Stomach (tissue), 9 donors: ENCODE data around the gene LIG3. TPM values are rescaled to one million over a fixed set of nuclear protein-coding genes. Genes with fewer than 3 reads are reported as not detected.

Experiments
- DNase-seq, 2 donors: peaks; one replicate each; pipeline versions ENCODE4 v3.0.0 to v3.0.0-alpha.2; 2013 to 2019
- H3K27ac ChIP-seq, 5 donors: fragments of 200-600 bp in 4 of 5; sonication (generic) in 4 of 5; one replicate each; pipeline ENCODE4 v1.5.1; 2013 to 2019; ENCODE audit warnings: mild to moderate bottlenecking in 1 of 5, moderate library complexity in 1 of 5
- H3K27me3 ChIP-seq, 3 donors: fragments of 200-600 bp; sonication (generic); one replicate each; pipeline ENCODE4 v1.5.1; 2017 to 2019; ENCODE audit warnings: mixed run types in 1 of 3
- H3K36me3 ChIP-seq, 4 donors: fragments of 200-600 bp; sonication (generic); 1 replicate in 3 of 4; 2 replicates in 1 of 4; pipeline ENCODE4 v1.5.1; 2016 to 2019
- H3K4me1 ChIP-seq, 4 donors: fragments of 200-600 bp; sonication (generic); one replicate each; pipeline ENCODE4 v1.5.1; 2016 to 2019
- H3K4me3 ChIP-seq, 4 donors: fragments of 200-600 bp; sonication (generic) in 3 of 4; one replicate each; pipeline ENCODE4 v1.5.1; 2016 to 2019; ENCODE audit warnings: mild to moderate bottlenecking in 1 of 4
- H3K9me3 ChIP-seq, 4 donors: fragments of 200-600 bp; sonication (generic); one replicate each; pipeline ENCODE4 v1.5.1; 2016 to 2019
- EP300 ChIP-seq: sonication (generic); formaldehyde crosslinking; IDR thresholded peaks from one replicate; pipeline ENCODE4 v1.6.1; 2017; ENCODE audit warnings: antibody characterized with exemption
- POLR2A ChIP-seq, 4 donors: fragments of 450-650 bp; IDR thresholded peaks; one replicate each; pipeline ENCODE4 v1.6.1; 2016; ENCODE audit warnings: antibody characterized with exemption in 4 of 4, control low read depth in 2 of 4, mild to moderate bottlenecking in 1 of 4, moderate library complexity in 1 of 4
- POLR2AphosphoS5 ChIP-seq, 3 donors: sonication (generic); formaldehyde crosslinking; IDR thresholded peaks; one replicate each; pipeline ENCODE4 v1.6.1; 2016; ENCODE audit warnings: antibody characterized with exemption in 3 of 3
- WGBS, 5 donors: extraction: QIAGEN DNeasy Blood & Tissue Kit in 3 of 5; methylation state at CpG; one replicate each; pipeline versions ENCODE4 v1.1.5 to v1.1.7; 2013 to 2018; 5-methylcytosine and 5-hydroxymethylcytosine counted together
- intact Hi-C: fragments of 100-400 bp; cut with DNase I; formaldehyde crosslinking; loops from one replicate; pipeline ENCODE4 v1.15.1; 2023; ENCODE audit warnings: low total_unique reads
- polyA plus RNA-seq, 3 donors: library from polyadenylated mRNA; stranded (reverse); fragments of 200-250 nt; gene quantifications; one replicate each; pipeline ENCODE4 v1.2.3, GENCODE V29; 2013
- total RNA-seq, 5 donors: library from RNA; depleted of rRNA; stranded (reverse); fragments of >200 nt; gene quantifications; one replicate each; pipeline versions ENCODE4 v1.1.0 to v1.2.3, GENCODE V29; 2014 to 2016
- TF ChIP-seq, protein P1 (sequence below), 7 experiments: fragments of 450-650 bp in 4 of 7; fragments of 200-600 bp in 3 of 7; sonication (generic) in 3 of 7; IDR thresholded peaks; one replicate each; pipeline ENCODE4 v1.5.1; 2016 to 2019; ENCODE audit warnings: antibody characterized with exemption in 7 of 7, control low read depth in 2 of 7, mild to moderate bottlenecking in 1 of 7
- donor health status: healthy with polysubstance abuse.
- donor health status: Bipolar disorder and iron deficiency.
- donor health status: healthy.

Gene LIG3
- total and polyA plus RNA-seq, 8 donors = 4.7 to 212 (median 26.9) TPM

GRCh38 chr17:35006961-35007360 lies 26.6 kb downstream of the LIG3 start:
- no peak for TF ChIP-seq EP300
- TF ChIP-seq POLR2AphosphoS5 (IDR thresholded peaks at IDR 0.05) = no peak
- TF ChIP-seq POLR2A (IDR thresholded peaks at IDR 0.05) = no peak
- TF ChIP-seq, protein P1, sequence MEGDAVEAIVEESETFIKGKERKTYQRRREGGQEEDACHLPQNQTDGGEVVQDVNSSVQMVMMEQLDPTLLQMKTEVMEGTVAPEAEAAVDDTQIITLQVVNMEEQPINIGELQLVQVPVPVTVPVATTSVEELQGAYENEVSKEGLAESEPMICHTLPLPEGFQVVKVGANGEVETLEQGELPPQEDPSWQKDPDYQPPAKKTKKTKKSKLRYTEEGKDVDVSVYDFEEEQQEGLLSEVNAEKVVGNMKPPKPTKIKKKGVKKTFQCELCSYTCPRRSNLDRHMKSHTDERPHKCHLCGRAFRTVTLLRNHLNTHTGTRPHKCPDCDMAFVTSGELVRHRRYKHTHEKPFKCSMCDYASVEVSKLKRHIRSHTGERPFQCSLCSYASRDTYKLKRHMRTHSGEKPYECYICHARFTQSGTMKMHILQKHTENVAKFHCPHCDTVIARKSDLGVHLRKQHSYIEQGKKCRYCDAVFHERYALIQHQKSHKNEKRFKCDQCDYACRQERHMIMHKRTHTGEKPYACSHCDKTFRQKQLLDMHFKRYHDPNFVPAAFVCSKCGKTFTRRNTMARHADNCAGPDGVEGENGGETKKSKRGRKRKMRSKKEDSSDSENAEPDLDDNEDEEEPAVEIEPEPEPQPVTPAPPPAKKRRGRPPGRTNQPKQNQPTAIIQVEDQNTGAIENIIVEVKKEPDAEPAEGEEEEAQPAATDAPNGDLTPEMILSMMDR (IDR thresholded peaks at IDR 0.05) = no peak
- Histone ChIP-seq H3K9me3 (no peaks in the 10 kb centered on the region), H3K4me1 (peaks cover 4 to 18% (median 12%) of the 10 kb centered on the region in 4 donors), H3K27ac (no peak overlapping the region), H3K27me3 (no peaks in the 10 kb centered on the region), H3K36me3 (peaks cover 18 to 96% (median 89%) of the 10 kb centered on the region in 4 donors), H3K4me3 (no peak overlapping the region)
- intact Hi-C loops = loop anchor here (10.0 kb wide), 1 partner anchor 88 kb away; no protein-coding TSS in a partner anchor
- WGBS, 5 donors = 35 to 95% (median 87%) methylated on average over 1 of the region's 1 CpG
- DNase-seq = no peak

DNA sequence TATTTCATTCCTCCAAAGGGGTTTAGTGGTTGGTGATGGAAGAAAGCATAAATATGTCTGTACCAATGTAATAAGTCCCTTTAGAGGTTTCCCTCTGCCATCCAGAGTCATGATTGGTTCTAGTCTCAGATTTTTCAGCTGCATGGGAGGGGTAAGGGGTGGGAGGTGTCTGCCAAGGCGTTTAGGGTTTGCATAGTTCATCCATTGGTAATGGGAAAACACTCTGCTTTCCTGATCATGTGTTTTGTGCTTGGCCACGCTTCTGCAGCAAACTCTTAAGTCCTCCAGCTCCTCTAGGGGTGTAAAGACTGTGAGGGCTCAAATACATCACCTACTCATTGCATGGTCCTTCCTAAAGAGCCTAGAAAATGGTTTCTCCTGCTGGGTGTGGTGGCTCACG lies 29.8 kb downstream of the LIG3 start:
- Histone ChIP-seq H3K4me3 (no peak overlapping the region), H3K4me1 (no peaks in the 10 kb centered on the region), H3K27ac (no peak overlapping the region), H3K36me3 (peaks cover 26 to 94% (median 80%) of the 10 kb centered on the region in 4 donors), H3K27me3 (no peaks in the 10 kb centered on the region), H3K9me3 (no peaks in the 10 kb centered on the region)
- TF ChIP-seq EP300 = no peak
- no peak for TF ChIP-seq POLR2A (IDR thresholded peaks at IDR 0.05)
- TF ChIP-seq, protein P1 (IDR thresholded peaks at IDR 0.05) = no peak
- no peak for TF ChIP-seq POLR2AphosphoS5 (IDR thresholded peaks at IDR 0.05)
- WGBS, 5 donors = 74 to 87% (median 78%) methylated on average over 3 of the region's 3 CpGs
- DNase-seq = no peak
- intact Hi-C loops = no loop called here

DNA sequence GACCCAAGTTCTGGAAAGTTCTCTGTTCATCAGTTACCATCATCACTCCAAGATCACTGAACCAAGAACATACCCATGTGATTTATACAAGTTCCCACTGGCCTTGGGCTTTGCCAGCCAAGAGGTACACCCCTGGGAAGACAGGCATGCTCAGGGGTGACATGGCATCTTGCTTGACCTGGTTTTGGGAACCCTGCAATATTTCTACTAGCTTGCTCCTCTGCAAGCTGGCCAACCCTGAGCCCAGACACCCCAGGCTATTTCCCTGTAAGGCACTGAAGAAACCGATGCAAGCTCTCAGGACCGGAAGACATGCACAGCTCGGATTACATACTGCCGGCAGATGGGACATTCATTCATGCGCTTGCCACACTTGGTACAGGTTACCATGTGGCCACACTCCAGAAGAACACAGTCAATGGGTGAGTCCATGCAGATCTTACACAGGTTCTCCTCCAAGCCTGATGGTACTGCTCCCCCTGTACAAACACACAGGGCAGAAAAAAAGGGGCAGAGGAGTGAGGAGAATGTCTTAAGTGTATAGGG lies 31.4 kb downstream of the LIG3 start:
- intact Hi-C loops = no loop called here
- Histone ChIP-seq H3K27ac (no peak overlapping the region), H3K4me1 (no peaks in the 10 kb centered on the region), H3K27me3 (no peaks in the 10 kb centered on the region), H3K4me3 (no peak overlapping the region), H3K36me3 (peaks cover 36 to 97% (median 82%) of the 10 kb centered on the region in 4 donors), H3K9me3 (no peaks in the 10 kb centered on the region)
- WGBS, 5 donors = 71 to 87% (median 75%) methylated on average over 3 to 5 of the region's 5 CpGs
- TF ChIP-seq EP300 (no peak), POLR2A (IDR thresholded peaks at IDR 0.05) (no peak), POLR2AphosphoS5 (IDR thresholded peaks at IDR 0.05) (no peak)
- TF ChIP-seq, protein P1 (IDR thresholded peaks at IDR 0.05) = no peak
- no peak for DNase-seq

DNA sequence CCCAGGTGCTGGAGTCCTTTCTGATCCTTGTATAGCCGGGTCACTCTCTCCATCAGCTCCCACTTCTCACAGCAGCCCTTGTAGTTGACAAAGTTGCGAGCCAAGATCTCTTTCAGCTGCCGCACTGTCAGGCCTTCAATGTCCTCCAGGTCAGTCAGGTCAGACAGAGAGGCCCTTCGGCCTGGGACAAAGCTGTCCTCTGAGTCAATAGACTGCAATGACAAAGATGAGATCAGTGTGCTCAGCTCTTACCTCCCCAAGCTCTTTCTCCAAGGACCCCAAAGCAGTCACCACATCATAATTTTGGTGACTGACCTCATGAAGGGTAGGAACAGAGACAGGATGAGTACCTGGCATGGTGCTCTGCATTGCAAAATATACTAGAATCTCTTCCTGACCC lies 36.1 kb downstream of the LIG3 start:
- Histone ChIP-seq H3K27ac (no peak overlapping the region), H3K36me3 (peaks cover 31 to 91% (median 74%) of the 10 kb centered on the region in 4 donors), H3K9me3 (no peaks in the 10 kb centered on the region), H3K27me3 (no peaks in the 10 kb centered on the region), H3K4me3 (no peak overlapping the region), H3K4me1 (peaks cover 0 to 5% (median 1%) of the 10 kb centered on the region in 4 donors)
- WGBS, 5 donors = 98 to 100% (median 98%) methylated on average over 4 of the region's 4 CpGs
- no peak for DNase-seq
- intact Hi-C loops = no loop called here
- TF ChIP-seq EP300 (no peak), POLR2AphosphoS5 (IDR thresholded peaks at IDR 0.05) (no peak), POLR2A (IDR thresholded peaks at IDR 0.05) (no peak)
- TF ChIP-seq, protein P1 (IDR thresholded peaks at IDR 0.05) = no peak
